ENCODE results near the gene WASF2. TPM values are rescaled to one million over a fixed set of nuclear protein-coding genes. Genes with fewer than 3 reads are reported as not detected.
"Not testable (repeated sequence)": the region's sequence is repeated elsewhere in the genome, so short reads cannot be mapped to it uniquely, and the experiment has no call there.

WASF2 gene
- total RNA-seq, 1 donor from 2014 or later, result 59.1 TPM

GRCh38 chr1:27504588-27505419, 14.8 kb upstream of the WASF2 start:
- intact Hi-C loops (cut with micrococcal nuclease), result loop anchor here (1.0 kb wide), 1 partner anchor 13 kb away; no protein-coding TSS in a partner anchor

GRCh38 chr1:27503844-27504587, 14.0 kb upstream of the WASF2 start:
- intact Hi-C loops (cut with micrococcal nuclease), result loop anchor here (1.0 kb wide), 1 partner anchor 12 kb away; no protein-coding TSS in a partner anchor
- ATAC-seq (peak; percentile 8), DNase-seq (no peak)

More at GRCh38 chr1:27504588-27505419, 14.8 kb upstream of the WASF2 start:
- peak; percentile 92 for DNase-seq
- ATAC-seq, result peak; percentile 93

- DNase-seq (no peak), ATAC-seq (no peak)
- intact Hi-C loops (cut with micrococcal nuclease), result no loop called here
These were observed 13.1 kb upstream of the WASF2 start for GRCh38 chr1:27503033-27503432.

GRCh38 chr1:27501159-27501558, 11.2 kb upstream of the WASF2 start:
- intact Hi-C loops (cut with micrococcal nuclease); DNase-seq; ATAC-seq: not testable (repeated sequence)

- ATAC-seq, result no peak
- no peak for DNase-seq
- intact Hi-C loops (cut with micrococcal nuclease), result no loop called here
These were observed 9.2 kb upstream of the WASF2 start for GRCh38 chr1:27499142-27499541.

- intact Hi-C loops (cut with micrococcal nuclease), result no loop called here
- DNase-seq (peak; percentile 66), ATAC-seq (peak; percentile 32)
These were observed 6.7 kb upstream of the WASF2 start for GRCh38 chr1:27496604-27497155.

- intact Hi-C loops (cut with micrococcal nuclease), result loop anchor here (1.0 kb wide), 1 partner anchor 12 kb away; no protein-coding TSS in a partner anchor
- no peak for ATAC-seq
- DNase-seq, result no peak
These were observed 2.8 kb upstream of the WASF2 start for GRCh38 chr1:27492796-27493195.

GRCh38 chr1:27491748-27492700, 2.1 kb upstream of the WASF2 start:
- intact Hi-C loops (cut with micrococcal nuclease), result loop anchor here (1.0 kb wide), 1 partner anchor 12 kb away; no protein-coding TSS in a partner anchor
- DNase-seq (peak; percentile 61), ATAC-seq (peak; percentile 1)

GRCh38 chr1:27489501-27489972, 430 bp downstream of the WASF2 start:
- peak; percentile 44 for ATAC-seq
- intact Hi-C loops (cut with micrococcal nuclease), result loop anchor here (10.0 kb wide), 1 partner anchor 55 kb away; no protein-coding TSS in a partner anchor
- DNase-seq, result no peak

- intact Hi-C loops (cut with micrococcal nuclease), result loop anchor here (10.0 kb wide), 1 partner anchor 53 kb away; no protein-coding TSS in a partner anchor
These were observed 1.7 kb downstream of the WASF2 start for GRCh38 chr1:27487966-27488884.

GRCh38 chr1:27485363-27485762, 4.6 kb downstream of the WASF2 start:
- DNase-seq, result no peak
- ATAC-seq, result no peak
- intact Hi-C loops (cut with micrococcal nuclease), result loop anchor here (10.0 kb wide), 1 partner anchor 51 kb away; no protein-coding TSS in a partner anchor

More at GRCh38 chr1:27487966-27488884, 1.7 kb downstream of the WASF2 start:
- ATAC-seq (no peak), DNase-seq (no peak)

- no peak for DNase-seq
- ATAC-seq, result no peak
- intact Hi-C loops (cut with micrococcal nuclease), result loop anchor here (10.0 kb wide), 1 partner anchor 49 kb away; no protein-coding TSS in a partner anchor
These were observed 6.3 kb downstream of the WASF2 start for GRCh38 chr1:27483659-27484058.

GRCh38 chr1:27481994-27482620, 7.9 kb downstream of the WASF2 start:
- DNase-seq (no peak), ATAC-seq (no peak)
- intact Hi-C loops (cut with micrococcal nuclease), result loop anchor here (10.0 kb wide), 1 partner anchor 47 kb away; no protein-coding TSS in a partner anchor

- DNase-seq, result no peak
- intact Hi-C loops (cut with micrococcal nuclease), result no loop called here
- ATAC-seq, result no peak
These were observed 11.9 kb downstream of the WASF2 start for GRCh38 chr1:27478098-27478497.

GRCh38 chr1:27476237-27476636, 13.7 kb downstream of the WASF2 start:
- ATAC-seq (peak; percentile 13), DNase-seq (no peak)
- intact Hi-C loops (cut with micrococcal nuclease), result no loop called here

- DNase-seq (no peak), ATAC-seq (no peak)
- intact Hi-C loops (cut with micrococcal nuclease), result no loop called here
These were observed 14.2 kb downstream of the WASF2 start for GRCh38 chr1:27475720-27476119.

GRCh38 chr1:27473755-27474154, 16.2 kb downstream of the WASF2 start:
- intact Hi-C loops (cut with micrococcal nuclease), result no loop called here
- DNase-seq (no peak), ATAC-seq (peak; percentile 28)
